HuH-7.5 (cell line): Measurements from ENCODE around the gene PRKN.

Experiments
- DNase-seq: peaks from one replicate; pipeline ENCODE4 v3.0.0; 2011; ENCODE audit warnings: low spot score

Gene PRKN

DNA sequence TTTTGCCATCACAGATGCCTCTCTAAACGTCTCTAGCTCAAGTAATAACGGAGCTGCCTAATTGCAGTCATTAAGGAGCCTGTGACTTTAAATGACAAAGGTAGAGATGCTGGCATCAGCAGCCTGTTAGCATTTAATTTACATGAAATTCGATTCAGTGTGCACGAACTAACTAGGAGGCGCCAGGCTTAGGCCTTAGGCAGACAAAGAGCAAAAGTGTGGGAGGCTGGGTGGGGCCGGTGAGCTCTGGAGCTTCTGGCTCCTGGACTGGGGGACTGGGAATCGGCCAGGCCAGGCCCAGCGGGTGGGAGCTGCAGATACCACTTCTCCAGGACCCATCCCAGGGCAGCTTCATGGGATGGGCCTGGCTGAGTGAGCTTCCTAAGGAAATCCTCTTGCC is 1283.7 kb downstream of the PRKN start:
- no peak for DNase-seq

DNA sequence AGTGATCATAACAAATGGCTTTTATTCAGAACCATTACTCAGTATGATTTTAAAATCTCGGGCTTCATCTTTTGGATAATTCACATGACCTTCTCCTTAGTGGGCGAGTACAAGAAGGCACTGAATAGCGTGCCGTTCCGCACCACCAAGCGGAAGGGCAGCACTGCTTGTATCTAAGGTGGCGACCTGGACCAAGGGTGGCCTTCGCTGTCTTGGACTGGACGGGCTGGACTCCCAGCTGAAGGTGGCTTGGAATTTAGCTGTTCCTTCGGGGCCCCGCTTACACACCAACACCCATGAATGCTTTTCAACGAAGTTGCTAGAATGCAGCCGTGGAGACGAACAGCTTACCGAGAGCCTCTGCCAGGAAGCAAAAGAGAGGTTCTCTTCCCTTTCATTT is 1285.1 kb downstream of the PRKN start:
- no peak for DNase-seq

DNA sequence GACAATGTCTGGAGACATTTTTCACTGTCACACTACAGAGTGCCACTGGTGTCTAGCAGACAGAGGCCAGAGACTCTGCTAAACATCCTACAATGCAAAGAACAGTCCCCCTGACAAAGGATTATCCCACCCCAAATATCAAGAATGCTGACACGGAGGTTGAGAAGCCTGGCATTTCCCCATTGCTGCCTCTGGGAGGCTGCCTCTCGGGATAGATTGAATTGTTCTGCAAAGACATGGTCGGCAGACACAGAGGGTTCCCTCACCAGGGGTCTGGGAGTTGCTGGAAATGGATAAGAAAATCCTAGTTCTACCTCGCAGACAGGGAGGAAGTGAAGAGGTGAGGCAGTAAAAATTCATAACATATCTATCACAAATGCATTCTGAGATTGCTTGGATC is 1287.3 kb downstream of the PRKN start:
- DNase-seq, result no peak

DNA sequence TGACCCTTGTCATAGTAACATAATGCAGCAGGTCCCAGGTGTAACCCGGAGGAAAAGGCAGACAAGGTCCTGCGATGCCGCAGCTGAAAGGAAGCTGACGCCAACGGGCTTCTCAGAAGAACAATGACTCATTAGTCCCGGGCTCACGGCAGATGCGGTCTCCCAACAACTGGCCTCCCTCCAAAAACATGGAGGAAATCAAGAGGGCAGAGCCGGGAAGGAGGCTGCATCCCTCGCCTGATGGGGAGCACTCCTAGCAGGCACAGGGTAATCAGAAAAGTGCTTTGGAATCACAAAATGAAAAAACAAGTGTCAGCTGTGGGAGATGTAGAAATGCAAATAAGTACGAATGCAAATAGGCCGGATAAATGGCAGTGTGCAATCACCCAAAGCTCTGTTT is 1288.5 kb downstream of the PRKN start:
- no peak for DNase-seq

DNA sequence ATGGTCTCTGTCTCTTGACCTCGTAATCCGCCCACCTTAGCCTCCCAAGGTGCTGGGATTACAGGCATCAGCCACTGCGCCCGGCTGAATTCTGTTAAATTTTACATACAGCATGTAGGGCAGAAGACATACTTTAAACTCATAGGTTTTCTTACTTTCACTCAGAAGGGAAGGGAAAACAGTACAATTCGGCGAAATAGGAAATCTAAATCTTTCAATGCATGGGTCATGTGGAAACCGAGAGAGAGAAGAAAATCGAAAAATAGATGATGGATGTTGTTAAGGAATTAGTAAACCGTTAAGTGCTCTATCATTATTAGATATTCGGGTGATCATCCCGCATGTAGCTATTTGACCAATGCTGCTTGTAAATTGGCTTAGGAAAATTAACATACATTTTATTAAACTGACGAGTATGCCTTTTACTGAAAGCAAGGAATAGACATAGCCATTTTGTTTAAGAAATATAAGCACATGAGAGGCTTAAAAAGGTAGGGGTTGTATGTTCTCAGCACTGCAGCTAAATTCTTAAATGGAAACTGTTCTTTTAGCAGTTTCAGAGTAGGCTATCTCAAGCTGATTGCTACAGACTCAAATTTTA is 1289.0 kb downstream of the PRKN start:
- no peak for DNase-seq

DNA sequence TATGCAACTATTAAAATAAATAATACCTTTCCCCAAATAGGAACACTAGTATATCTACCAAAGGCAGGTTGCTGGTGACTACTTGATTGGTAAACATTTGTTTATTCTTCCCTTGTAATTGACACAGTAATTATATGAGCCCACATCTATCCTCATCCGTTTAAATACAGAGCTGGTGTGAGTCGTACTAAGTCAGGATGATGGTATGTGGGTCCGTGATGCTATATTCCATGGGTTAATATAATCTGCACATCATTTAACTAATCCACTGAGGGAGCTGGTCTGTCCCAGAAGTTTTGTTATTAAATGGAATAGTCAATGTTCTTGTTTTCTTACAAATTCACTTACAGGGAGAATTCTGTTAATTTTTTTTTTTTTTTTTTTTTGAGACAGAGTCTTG is 1289.7 kb downstream of the PRKN start:
- no peak for DNase-seq

DNA sequence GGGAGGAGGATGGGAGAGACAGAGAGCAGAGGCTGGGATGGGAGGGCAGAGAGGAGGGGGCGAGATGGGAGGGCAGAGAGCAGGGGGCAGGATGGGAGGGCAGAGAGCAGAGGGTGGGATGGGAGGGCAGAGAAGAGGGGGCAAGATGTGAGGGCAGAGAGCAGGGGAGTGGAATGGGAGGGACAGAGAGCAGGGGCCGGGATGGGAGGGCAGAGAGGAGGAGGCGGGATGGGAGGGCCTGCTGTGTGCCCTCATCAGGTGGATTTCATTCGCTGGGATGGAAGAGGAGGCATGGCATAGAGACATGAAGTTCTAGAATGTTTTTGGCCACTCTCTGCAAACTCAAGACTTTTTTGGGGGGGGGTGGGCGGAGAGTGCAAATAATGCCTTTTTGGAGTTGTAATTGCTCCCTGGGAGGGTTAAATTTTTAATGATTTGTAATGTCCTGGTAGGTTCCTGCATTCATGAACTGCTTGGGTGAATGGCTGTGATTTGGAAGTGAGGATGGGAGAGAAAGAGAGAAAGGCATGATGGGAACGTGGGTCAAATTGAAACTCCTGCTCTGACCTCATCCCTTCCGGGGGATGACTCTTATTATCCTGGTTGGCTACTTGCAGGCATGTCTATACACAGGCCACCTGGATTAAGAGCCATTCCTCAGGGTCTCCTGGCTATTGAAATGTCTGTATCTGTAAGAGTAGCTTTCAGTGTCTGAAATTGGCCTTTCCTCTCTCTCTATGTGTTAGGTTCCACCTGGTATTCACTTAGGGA is 1291.3 kb downstream of the PRKN start:
- no peak for DNase-seq

DNA sequence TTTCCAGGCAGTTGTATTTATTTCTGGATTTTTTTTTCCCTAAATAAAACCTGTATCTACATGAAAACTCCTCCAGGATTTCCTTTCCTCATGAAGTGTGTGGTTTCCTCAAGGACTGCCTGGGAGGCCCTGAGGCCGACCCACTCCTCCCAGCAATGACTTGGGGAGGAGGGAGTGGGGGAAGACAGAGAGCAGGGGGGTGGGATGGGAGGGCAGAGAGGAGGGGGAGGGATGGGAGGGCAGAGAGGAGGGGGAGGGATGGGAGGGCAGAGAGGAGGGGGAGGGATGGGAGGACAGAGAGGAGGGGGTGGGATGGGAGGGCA is 1291.9 kb downstream of the PRKN start:
- DNase-seq, result no peak

DNA sequence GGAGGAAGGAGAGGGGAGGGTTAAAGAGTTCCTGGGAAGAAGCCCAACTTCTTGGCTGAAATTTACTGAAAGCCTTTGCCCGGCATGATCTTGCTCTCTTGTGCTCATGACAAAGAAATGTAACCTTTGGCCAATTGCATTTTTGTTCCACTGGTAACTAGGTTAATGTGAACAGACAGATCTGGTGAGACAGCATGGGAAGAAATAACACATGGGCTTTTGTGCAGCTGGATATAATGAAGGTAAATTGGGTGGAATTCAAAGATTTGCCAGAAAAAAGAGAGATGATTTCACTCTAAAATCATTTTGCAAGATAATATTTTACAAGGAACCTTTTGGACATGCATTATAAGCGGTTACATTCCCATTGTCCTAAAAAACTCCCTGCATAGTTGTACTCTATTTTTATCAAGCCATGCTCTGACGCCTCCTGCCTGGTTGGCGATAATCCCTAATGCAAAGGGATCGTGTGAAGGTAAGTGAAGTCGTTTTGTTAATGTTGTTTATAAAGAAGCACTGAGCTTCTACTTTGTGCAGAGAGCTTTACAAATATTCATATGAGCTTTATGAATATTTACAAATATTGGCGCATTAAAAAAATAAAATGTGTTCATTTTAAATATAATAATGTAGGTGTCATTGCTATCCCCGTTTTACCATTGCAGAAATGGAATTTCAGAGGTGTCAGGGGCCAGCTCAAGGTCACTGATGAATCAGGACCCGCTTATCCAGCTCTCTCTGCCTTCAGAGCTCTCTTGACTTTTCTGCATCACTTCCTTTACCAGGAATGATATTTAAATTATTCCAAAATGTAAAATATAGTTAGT is 1292.4 kb downstream of the PRKN start:
- DNase-seq, result no peak

DNA sequence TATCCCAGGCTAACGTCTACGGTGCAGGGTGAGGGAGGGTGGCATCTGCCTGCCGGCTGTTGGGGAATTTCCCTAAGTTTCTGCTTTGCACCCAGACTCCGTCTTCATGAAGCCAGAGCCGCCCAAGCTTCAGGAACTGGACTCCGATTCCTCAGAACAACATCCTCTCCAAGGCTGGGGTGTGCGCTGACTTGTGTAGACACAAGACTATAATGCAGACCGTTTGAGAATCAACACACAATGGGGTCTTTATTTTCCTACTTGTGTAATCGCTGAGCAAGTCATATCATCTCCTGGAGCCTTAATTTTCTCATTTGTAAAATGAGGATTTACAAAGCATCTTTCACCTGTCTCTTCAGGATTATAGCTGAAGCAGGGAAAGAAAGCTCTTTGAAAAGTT is 1293.2 kb downstream of the PRKN start:
- no peak for DNase-seq

DNA sequence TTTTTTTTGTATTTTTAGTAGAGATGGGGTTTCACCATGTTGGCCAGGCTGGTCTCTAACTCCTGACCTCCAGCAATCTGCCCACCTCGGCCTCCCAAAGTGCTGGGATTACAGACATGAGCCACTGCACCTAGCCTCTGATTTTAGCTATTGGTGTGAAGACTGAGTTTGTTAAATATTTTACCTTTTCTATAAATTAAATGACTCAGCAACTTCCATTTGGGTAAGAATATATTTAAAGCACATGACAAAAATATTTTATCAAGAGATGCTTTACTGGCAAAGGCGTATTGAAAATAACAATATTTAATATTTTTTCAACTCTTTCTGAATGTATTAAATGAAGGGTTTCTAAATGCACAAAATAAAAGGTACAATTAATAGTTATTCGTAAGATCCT is 1295.0 kb downstream of the PRKN start:
- DNase-seq, result no peak

DNA sequence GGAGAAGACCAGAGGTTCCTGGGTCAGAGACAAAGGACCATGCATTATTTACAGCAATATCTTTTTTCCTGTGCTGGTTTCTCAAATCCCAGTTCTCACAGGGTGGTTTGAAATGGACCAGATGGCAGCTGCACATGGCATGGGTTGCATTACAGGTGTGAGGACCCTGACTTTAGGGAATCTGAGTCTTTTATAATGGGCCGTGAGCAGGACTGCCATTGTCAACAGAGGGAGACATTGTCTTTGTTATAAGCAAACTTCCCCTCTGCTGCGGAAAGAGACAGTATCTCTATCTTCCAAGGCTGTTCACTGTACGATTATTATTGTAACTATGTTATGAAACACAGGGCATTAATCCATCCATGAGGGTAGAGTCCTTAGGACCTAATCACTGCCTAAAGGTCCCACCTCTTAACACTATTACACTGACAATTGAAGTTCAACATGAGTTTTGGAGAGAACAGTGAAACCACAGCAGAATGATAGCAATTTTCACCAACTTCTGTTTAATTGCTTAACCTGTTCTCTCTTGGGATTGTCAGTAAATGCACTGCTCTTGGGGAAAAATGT is 1297.6 kb downstream of the PRKN start:
- DNase-seq, result no peak

DNA sequence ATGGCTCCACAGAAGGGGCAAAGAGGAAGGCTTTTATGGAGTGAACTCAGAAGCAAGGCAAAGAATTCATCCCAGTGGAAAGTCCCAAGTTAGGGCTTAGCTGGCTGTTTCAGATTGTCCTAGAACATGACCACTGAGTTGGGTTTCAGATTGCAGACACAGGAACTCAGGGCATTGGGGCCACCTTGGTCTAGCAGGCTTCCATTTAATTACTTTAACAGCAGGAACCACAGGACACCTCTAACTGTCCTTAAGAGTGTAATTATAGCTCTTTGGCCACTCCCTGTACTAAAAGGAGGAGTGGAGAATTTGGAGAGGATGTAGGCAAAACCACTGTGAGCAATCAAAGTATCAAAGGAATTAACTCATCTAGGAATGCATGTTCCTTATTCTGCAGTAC is 1303.1 kb downstream of the PRKN start:
- no peak for DNase-seq

DNA sequence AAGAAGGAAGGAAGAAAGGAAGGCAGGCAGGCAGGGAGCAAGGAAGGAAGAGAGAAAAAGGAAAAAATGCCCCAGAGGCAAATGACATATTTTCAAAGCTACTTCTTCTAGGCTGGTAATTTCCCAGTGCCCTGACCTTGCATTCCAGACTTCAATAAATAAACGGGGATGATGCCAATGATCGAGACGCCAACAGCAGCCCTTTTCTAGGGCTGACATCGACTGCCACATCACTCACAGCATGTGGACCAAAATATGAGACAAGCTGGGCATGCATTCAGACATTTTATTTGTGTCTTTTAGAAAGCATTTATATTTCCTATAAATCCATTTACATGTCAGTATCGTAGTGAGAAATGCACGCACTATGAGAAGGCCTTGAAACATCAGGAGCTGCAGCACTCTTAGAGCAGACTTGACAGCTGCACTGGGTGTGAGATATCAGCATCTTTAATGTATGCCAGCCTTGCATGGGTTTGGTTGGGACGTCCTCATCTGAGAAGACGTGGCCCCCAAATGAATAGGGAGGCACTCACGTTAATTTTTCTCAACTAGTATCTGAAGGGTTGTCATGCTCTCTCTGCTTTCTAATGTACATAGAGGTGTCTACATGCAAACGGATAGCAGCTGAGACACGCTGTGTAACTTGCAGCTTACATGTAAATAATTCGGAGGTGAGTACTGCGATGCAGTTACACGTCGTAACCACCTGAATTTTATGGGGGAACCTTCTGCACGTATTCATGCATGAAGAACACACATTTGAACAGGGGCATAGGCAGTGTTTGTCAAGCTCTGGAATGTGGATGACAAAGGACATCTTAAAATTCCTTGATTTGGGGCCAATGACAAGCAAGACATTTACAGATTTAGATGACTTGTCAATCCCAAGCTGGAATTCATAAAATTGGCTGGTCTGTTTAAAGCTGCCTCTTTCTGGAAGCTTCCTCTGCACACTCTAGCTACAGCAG is 1304.6 kb downstream of the PRKN start:
- DNase-seq, result no peak

DNA sequence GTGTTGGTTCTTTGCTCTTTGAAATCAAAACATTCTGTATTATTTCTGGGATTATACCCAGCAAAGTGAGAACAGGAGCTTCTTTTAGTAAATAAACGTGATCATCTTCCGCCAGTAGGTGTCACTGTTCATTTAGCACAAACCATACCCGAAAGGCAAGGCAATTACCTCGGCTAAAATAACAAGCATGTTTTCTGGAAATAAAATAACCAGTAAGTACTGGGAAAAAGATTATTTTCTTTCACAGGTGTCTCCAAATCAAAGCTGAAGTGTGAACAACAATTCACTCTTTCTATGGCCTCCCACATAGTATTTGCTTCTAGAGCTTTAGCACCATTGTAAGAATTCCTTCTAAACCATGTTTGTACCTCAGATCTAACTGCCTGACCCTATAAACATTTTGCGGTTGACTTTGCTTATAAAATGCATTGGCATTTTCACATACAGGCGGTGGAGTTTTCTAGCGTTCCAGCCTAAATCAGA is 1309.1 kb downstream of the PRKN start:
- no peak for DNase-seq

DNA sequence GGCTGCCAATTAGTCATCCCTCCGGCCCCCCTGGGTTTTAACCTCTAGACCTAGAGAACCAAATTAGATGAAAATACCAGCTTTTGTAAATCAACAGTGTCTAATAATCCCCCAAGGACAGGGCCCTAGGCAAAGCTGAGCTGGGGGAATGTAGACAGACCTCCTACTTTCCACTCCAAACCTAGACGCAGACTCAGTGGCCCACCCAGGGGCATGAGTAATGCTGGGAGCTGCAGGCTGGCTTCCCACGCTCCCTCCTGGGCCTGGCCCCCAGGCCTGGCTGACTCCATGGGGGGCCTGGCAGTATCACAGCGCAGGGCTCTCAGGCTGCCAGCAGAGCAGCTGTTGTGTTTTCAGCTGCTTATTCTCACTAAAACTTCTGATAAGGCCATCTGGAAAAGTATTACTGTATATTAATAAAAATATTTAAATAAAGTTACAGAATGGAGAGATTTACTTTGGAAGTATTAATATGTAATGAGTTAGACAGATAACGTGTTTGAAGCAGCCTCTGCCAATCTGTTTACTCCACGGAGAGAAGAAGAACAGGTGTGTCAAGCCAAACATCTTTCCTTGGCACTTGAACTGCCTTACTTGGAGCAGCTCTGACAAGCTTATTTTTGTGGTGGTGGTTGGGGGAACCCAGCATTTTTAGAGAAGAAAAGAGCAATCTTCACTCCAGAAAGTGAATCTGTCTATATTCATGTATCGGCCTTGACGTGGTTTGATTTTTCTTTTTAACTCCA is 1309.7 kb downstream of the PRKN start:
- no peak for DNase-seq

DNA sequence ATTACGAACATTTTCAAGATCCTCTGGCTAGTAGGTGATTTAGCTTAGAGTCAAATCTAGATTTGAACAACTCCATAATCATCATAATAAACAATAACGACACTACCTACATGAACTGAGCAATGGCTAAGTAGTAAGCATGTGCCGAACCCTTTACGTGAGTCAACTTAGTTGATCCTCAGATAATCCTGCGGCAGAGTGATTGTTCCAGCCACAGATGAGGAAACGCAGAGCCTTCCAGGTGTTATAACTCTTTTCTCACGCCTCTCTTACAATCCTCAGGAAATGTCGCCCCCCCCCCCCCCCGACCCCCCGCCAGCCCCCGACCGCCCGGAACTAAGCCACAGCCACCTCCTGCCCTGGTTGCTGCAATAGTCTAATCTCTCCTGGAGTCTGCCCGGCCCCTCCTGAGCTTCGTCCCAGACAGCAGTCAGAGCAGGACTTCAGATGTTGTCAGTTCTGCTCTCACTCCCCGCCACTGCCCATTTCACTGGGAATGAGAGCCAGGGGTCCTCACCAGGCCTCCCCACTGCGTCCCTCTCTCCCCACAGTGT is 1312.2 kb downstream of the PRKN start:
- no peak for DNase-seq

DNA sequence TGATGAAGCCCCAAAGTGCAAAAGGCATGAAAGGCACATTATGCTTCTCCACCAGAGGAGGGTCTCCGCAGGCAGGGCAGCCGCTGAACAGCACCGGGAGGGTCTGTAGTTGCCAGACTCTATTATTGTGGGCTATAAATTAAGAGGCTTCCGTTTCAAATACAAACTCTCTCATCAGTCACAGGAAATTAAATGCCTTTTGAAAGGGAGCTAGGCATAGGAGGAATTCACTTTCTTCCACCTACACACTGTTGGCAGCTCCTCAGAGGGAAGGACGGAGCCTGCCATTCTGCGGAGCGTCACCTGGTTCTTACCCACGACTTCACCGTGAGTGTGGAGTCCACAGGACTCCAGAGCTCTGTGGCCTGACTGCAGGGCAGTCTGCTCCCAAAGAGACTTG is 1312.9 kb downstream of the PRKN start:
- DNase-seq, result no peak

DNA sequence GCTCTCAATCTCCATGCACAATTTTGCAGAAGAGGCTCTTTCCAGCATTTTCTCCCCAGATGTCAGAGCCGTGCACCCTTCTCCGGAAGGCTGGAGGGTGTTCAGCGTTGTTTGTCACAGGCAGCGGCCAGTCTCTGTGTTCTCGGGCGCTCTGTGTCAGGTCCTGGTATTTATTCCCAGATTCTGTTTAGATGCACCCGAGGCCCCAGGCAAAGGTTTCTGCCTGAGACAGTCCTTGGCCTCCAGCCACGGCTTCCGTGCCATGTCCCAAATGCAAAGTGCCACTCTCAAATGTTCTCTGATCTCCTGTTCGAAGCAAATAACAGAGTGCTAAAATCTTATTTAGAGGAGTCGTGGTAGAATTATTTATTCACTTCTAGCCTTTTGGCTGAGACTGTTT is 1313.4 kb downstream of the PRKN start:
- DNase-seq, result no peak

DNA sequence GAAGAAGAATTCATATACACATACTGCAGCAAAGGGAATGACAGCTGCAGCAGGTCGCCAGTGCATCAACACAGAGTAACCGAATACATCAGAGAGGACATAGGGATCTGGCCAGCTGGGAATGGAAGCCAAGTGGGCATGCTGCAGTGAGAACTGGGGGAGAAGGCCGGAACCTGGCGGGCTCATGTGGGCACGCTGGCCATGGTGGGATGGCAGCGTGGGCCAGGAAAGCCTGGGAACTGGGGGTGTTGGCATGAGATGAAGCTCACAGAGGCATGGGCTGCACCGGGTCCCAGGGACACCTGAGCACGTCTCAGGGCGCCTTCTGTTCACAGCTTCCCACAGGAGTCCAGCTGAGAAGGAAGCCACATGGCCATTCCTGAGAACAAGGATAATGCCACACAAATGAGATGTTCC is 1314.2 kb downstream of the PRKN start:
- DNase-seq, result no peak

DNA sequence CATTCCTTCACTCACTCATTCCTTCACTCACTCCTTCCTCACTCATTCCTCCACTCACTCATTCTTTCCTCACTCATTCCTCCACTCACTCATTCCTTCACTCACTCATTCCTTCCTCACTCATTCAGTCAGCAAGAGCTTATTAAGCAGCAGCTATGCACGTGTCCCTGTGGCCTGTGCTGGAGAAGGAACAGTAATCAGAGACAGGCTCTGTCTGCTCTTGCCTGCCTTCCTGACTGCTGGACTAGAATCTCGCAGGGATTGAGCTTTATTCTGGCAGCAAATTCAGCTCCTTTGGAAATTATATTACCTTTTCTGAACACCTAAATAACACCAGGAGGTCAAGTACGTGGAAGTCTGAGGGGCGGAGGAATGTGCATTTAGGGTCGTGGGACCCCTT is 1314.8 kb downstream of the PRKN start:
- DNase-seq, result no peak
